NCI-H748 treated with DMSO at 0.1 percent for 48 hours (cell line): ENCODE results near the gene TSC22D3.
"Not testable (repeated sequence)": the region's sequence is repeated elsewhere in the genome, so short reads cannot be mapped to it uniquely, and the experiment has no call there.

Source experiments
- DNase-seq: peaks from one replicate; lab custom pipeline; 2025; lab: John Stamatoyannopoulos, UW

TSC22D3 gene

GRCh38 chrX:107712231-107713202 is 63.1 kb downstream of the TSC22D3 start:
- DNase-seq = no peak

GRCh38 chrX:107711521-107712181 is 63.9 kb downstream of the TSC22D3 start:
- DNase-seq = no peak

- no peak for DNase-seq
Observed at GRCh38 chrX:107710617-107711391, 64.8 kb downstream of the TSC22D3 start.

GRCh38 chrX:107709266-107709806 is 66.3 kb downstream of the TSC22D3 start:
- DNase-seq = no peak

- DNase-seq = no peak
Observed at GRCh38 chrX:107708762-107709161, 66.8 kb downstream of the TSC22D3 start.

GRCh38 chrX:107707866-107708265 is 67.7 kb downstream of the TSC22D3 start:
- no peak for DNase-seq

GRCh38 chrX:107706309-107706708 is 69.3 kb downstream of the TSC22D3 start:
- no peak for DNase-seq

GRCh38 chrX:107704587-107704986 is 71.0 kb downstream of the TSC22D3 start:
- DNase-seq = no peak

- DNase-seq = no peak
Observed at GRCh38 chrX:107704181-107704580, 71.4 kb downstream of the TSC22D3 start.

GRCh38 chrX:107701493-107702121 is 74.0 kb downstream of the TSC22D3 start:
- DNase-seq = no peak

GRCh38 chrX:107700790-107701189 is 74.8 kb downstream of the TSC22D3 start:
- no peak for DNase-seq

- DNase-seq = no peak
Observed at GRCh38 chrX:107700317-107700774, 75.2 kb downstream of the TSC22D3 start.

GRCh38 chrX:107699616-107700015 is 76.0 kb downstream of the TSC22D3 start:
- no peak for DNase-seq

GRCh38 chrX:107691024-107691448 is 84.6 kb downstream of the TSC22D3 start:
- DNase-seq = no peak

GRCh38 chrX:107687445-107687844 is 88.1 kb downstream of the TSC22D3 start:
- DNase-seq = no peak

- no peak for DNase-seq
Observed at GRCh38 chrX:107686792-107687191, 88.8 kb downstream of the TSC22D3 start.

GRCh38 chrX:107686026-107686425 is 89.6 kb downstream of the TSC22D3 start:
- no peak for DNase-seq

- DNase-seq = not testable (repeated sequence)
Observed at GRCh38 chrX:107685586-107685985, 90.0 kb downstream of the TSC22D3 start.

GRCh38 chrX:107684956-107685385 is 90.6 kb downstream of the TSC22D3 start:
- DNase-seq = no peak

GRCh38 chrX:107683931-107684330 is 91.7 kb downstream of the TSC22D3 start:
- DNase-seq = no peak

GRCh38 chrX:107683124-107683895 is 92.3 kb downstream of the TSC22D3 start:
- no peak for DNase-seq
